ENCODE measurements around the gene DAZ2.
"Not testable (repeated sequence)": the region's sequence is repeated elsewhere in the genome, so short reads cannot be mapped to it uniquely, and the experiment has no call there.

Gene DAZ2

GRCh38 chrY:23219233-23219632 is at the start of gene DAZ2:
Gene DAZ2 (plus strand): TSS chrY:23219533. CDS start chrY:23219741, 208 bp downstream.
- DNase-seq = not testable (repeated sequence)

- DNase-seq = not testable (repeated sequence)
Observed at GRCh38 chrY:23198908-23199307, 20.4 kb upstream of the DAZ2 start, which contains the start of gene DAZ1. Gene DAZ1 (minus strand): TSS chrY:23199008. CDS start chrY:23198800, 208 bp downstream.

- not testable (repeated sequence) for DNase-seq
Observed at GRCh38 chrY:23207455-23207854, 11.9 kb upstream of the DAZ2 start.

GRCh38 chrY:23209802-23210495 is 9.4 kb upstream of the DAZ2 start:
- not testable (repeated sequence) for DNase-seq

- not testable (repeated sequence) for DNase-seq
Observed at GRCh38 chrY:23210681-23211080, 8.7 kb upstream of the DAZ2 start.

Data from hematopoietic multipotent progenitor cell treated with erythropoietin and hydrocortisone succinate and interleukin-3 and kit ligand, for 6 days (in vitro differentiated cells).